Gastrocnemius medialis (tissue), 4 donors: ENCODE results near the gene CCDC187.

Source experiments
- CTCF ChIP-seq, 5 experiments: fragments of 450-650 bp in 3 of 5; fragments of 200-600 bp in 2 of 5; sonication (generic) in 2 of 5; IDR thresholded peaks in 4 of 5; conservative IDR thresholded peaks in 1 of 5; 1 replicate in 4 of 5; 2 replicates in 1 of 5; pipeline ENCODE4 v1.5.1; 2016 to 2019; ENCODE audit warnings: antibody characterized with exemption in 5 of 5, mild to moderate bottlenecking in 3 of 5, moderate library complexity in 3 of 5
- POLR2A ChIP-seq, 2 donors: fragments of 450-650 bp; IDR thresholded peaks; one replicate each; pipeline ENCODE4 v1.6.1; 2017; ENCODE audit warnings: antibody characterized with exemption in 2 of 2, mild to moderate bottlenecking in 2 of 2, moderate library complexity in 2 of 2

GRCh38 chr9:136270173-136270705, 33.7 kb downstream of the CCDC187 start:
- TF ChIP-seq CTCF (IDR thresholded peaks at IDR 0.05 in 4 of 5, conservative IDR thresholded peaks at IDR 0.05 in 1 of 5) (no peak), POLR2A (IDR thresholded peaks at IDR 0.05) (no peak)
